H9 (cell line): ENCODE data around the gene EFS. TPM values are rescaled to one million over a fixed set of nuclear protein-coding genes. Genes with fewer than 3 reads are reported as not detected.
A peak's percentile ranks its signal among the peaks of the same experiment; 100 is the strongest.

ENCODE experiments used
- DNase-seq: peaks from one replicate; pipeline ENCODE4 v3.0.0-alpha.2; 2017
- H2AFZ ChIP-seq: one replicate; pipeline ENCODE4 v1.6.1; 2013; ENCODE audit warnings: mild to moderate bottlenecking, low read length, control low read depth, moderate library complexity
- H2AK5ac ChIP-seq: 2 replicates; pipeline ENCODE4 v1.6.1; 2013; ENCODE audit warnings: low read length, control low read depth, mixed read lengths; ENCODE audit not compliant: insufficient read length
- H2BK120ac ChIP-seq: one replicate; pipeline ENCODE4 v1.6.1; 2013; ENCODE audit warnings: low read depth, mild to moderate bottlenecking, low read length, control low read depth, inconsistent platforms; ENCODE audit not compliant: poor library complexity, severe bottlenecking
- H2BK12ac ChIP-seq: 2 replicates; pipeline ENCODE4 v1.6.1; 2013; ENCODE audit warnings: low read length, control low read depth, mixed read lengths, low read depth; ENCODE audit not compliant: insufficient read length
- H2BK15ac ChIP-seq: 2 replicates; pipeline ENCODE4 v1.6.1; 2013; ENCODE audit warnings: low read depth, low read length, control low read depth
- H2BK20ac ChIP-seq: one replicate; pipeline ENCODE4 v1.6.1; 2013; ENCODE audit warnings: low read depth, mild to moderate bottlenecking, low read length, control low read depth, inconsistent platforms; ENCODE audit not compliant: poor library complexity, severe bottlenecking
- H2BK5ac ChIP-seq: 2 replicates; pipeline ENCODE4 v1.6.1; 2013; ENCODE audit warnings: low read length, control low read depth, mixed read lengths; ENCODE audit not compliant: insufficient read length
- H3K14ac ChIP-seq: 2 replicates; pipeline ENCODE4 v1.6.1; 2013; ENCODE audit warnings: low read length, control low read depth; ENCODE audit not compliant: insufficient read depth
- H3K18ac ChIP-seq: 2 replicates; pipeline ENCODE4 v1.6.1; 2013; ENCODE audit warnings: low read depth, mild to moderate bottlenecking, mixed read lengths, low read length, control low read depth; ENCODE audit not compliant: insufficient read length
- H3K23ac ChIP-seq: 2 replicates; pipeline ENCODE4 v1.6.1; 2013; ENCODE audit warnings: low read length, control low read depth, mixed read lengths, low read depth; ENCODE audit not compliant: insufficient read length
- H3K23me2 ChIP-seq: 2 replicates; pipeline ENCODE4 v1.6.1; 2013; ENCODE audit warnings: low read depth, mild to moderate bottlenecking, mixed read lengths, low read length, control low read depth; ENCODE audit not compliant: insufficient read length, poor library complexity, severe bottlenecking
- H3K27ac ChIP-seq: 2 replicates; pipeline ENCODE4 v1.5.1; 2013; ENCODE audit warnings: low read length, control low read depth, mixed read lengths, low read depth; ENCODE audit not compliant: insufficient read length
- H3K27me3 ChIP-seq: 2 replicates; pipeline ENCODE4 v1.6.1; 2013; ENCODE audit warnings: low read length, control low read depth, inconsistent platforms; ENCODE audit not compliant: insufficient read depth
- H3K4ac ChIP-seq: 2 replicates; pipeline ENCODE4 v1.6.1; 2013; ENCODE audit warnings: low read depth, mild to moderate bottlenecking, control low read depth, inconsistent platforms, low read length, moderate library complexity
- H3K4me1 ChIP-seq: 2 replicates; pipeline ENCODE4 v1.6.1; 2013; ENCODE audit warnings: low read length, control low read depth, inconsistent platforms; ENCODE audit not compliant: insufficient read depth
- H3K4me2 ChIP-seq: 2 replicates; pipeline ENCODE4 v1.6.1; 2013; ENCODE audit warnings: low read length, control low read depth, mixed read lengths; ENCODE audit not compliant: insufficient read length, insufficient read depth
- H3K56ac ChIP-seq: 2 replicates; pipeline ENCODE4 v1.6.1; 2013; ENCODE audit warnings: low read depth, mild to moderate bottlenecking, mixed read lengths, low read length, control low read depth; ENCODE audit not compliant: insufficient read length
- H3K79me1 ChIP-seq: 2 replicates; pipeline ENCODE4 v1.6.1; 2013; ENCODE audit warnings: low read depth, mild to moderate bottlenecking, moderate library complexity, low read length, control low read depth, inconsistent platforms; ENCODE audit not compliant: insufficient read depth, poor library complexity, severe bottlenecking
- H3K79me2 ChIP-seq: 2 replicates; pipeline ENCODE4 v1.6.1; 2013; ENCODE audit warnings: low read length, control low read depth, inconsistent platforms; ENCODE audit not compliant: insufficient read depth
- H3K9ac ChIP-seq: 2 replicates; pipeline ENCODE4 v1.6.1; 2013; ENCODE audit warnings: low read length, control low read depth, mixed read lengths; ENCODE audit not compliant: insufficient read length; ENCODE audit errors: extremely low read depth
- H3K9me3 ChIP-seq: one replicate; pipeline ENCODE4 v1.6.1; 2013; ENCODE audit warnings: low read depth, low read length, inconsistent platforms; ENCODE audit not compliant: control insufficient read depth
- H3T11ph ChIP-seq: one replicate; pipeline ENCODE4 v1.6.1; 2013; ENCODE audit warnings: mild to moderate bottlenecking, low read length, control low read depth, inconsistent platforms
- H4K20me1 ChIP-seq: one replicate; pipeline ENCODE4 v1.6.1; 2013; ENCODE audit not compliant: control insufficient read depth, insufficient read length, insufficient read depth
- H4K5ac ChIP-seq: 2 replicates; pipeline ENCODE4 v1.6.1; 2013; ENCODE audit warnings: low read depth, mild to moderate bottlenecking, mixed read lengths, low read length, control low read depth; ENCODE audit not compliant: insufficient read length
- H4K8ac ChIP-seq: replicated peaks from 2 replicates; pipeline ENCODE4 v1.6.1; 2013; ENCODE audit warnings: low read length, control low read depth, mixed read lengths, low read depth; ENCODE audit not compliant: insufficient read length
- H4K91ac ChIP-seq: 2 replicates; pipeline ENCODE4 v1.6.1; 2013; ENCODE audit warnings: low read depth, mild to moderate bottlenecking, moderate library complexity, mixed read lengths, low read length, control low read depth; ENCODE audit not compliant: insufficient read length
- H3K27ac Mint-ChIP-seq, 3 experiments: 2 replicates in 2 of 3; 3 replicates in 1 of 3; pipeline ENCODE4 v1.8.0; 2020 to 2021; ENCODE audit warnings: mixed read lengths in 3 of 3, mild to moderate bottlenecking in 1 of 3, moderate library complexity in 1 of 3
- H3K27me3 Mint-ChIP-seq: 2 replicates; pipeline ENCODE4 v1.8.0; 2021; ENCODE audit warnings: low read depth, mild to moderate bottlenecking, moderate library complexity, mixed read lengths
- H3K36me3 Mint-ChIP-seq, 3 experiments: 2 replicates in 2 of 3; 3 replicates in 1 of 3; pipeline ENCODE4 v1.8.0; 2020 to 2021; ENCODE audit warnings: low read depth in 3 of 3, mixed read lengths in 3 of 3; ENCODE audit not compliant: insufficient read depth in 1 of 3
- H3K4me1 Mint-ChIP-seq, 2 experiments: 2 replicates each; pipeline ENCODE4 v1.8.0; 2020; ENCODE audit warnings: mixed read lengths in 2 of 2
- H3K4me3 Mint-ChIP-seq, 2 experiments: 2 replicates in 1 of 2; 3 replicates in 1 of 2; pipeline ENCODE4 v1.8.0; 2020 to 2021; ENCODE audit warnings: mild to moderate bottlenecking in 2 of 2, mixed read lengths in 2 of 2, moderate library complexity in 1 of 2
- H3K9me3 Mint-ChIP-seq, 2 experiments: 2 replicates in 1 of 2; 3 replicates in 1 of 2; pipeline ENCODE4 v1.8.0; 2020; ENCODE audit warnings: mild to moderate bottlenecking in 2 of 2, mixed read lengths in 2 of 2, moderate library complexity in 1 of 2
- WGBS: extraction: QIAGEN DNeasy Blood & Tissue Kit; methylation state at CpG from one replicate; pipeline ENCODE4 v1.1.7; 2013; ENCODE audit warnings: missing lambda C conversion rate, low lambda C conversion rate, mixed read lengths; ENCODE audit not compliant: insufficient read length; ENCODE audit errors: extremely low coverage; 5-methylcytosine and 5-hydroxymethylcytosine counted together
- total RNA-seq: library from RNA; stranded (reverse); gene quantifications from 2 replicates; pipeline ENCODE4 v1.2.1, GENCODE V29; 2021
- TF ChIP-seq, protein P1 (sequence below): fragments of 200-600 bp; sonication (generic); conservative IDR thresholded peaks from 3 replicates; pipeline ENCODE4 v1.8.0; 2021; ENCODE audit warnings: antibody characterized with exemption, mild to moderate bottlenecking

Gene EFS
- total RNA-seq, 1 experiment from 2014 or later = 32.1 TPM

- Histone ChIP-seq H3K4me1 (peaks cover 3% of the 10 kb centered on the region; the same call in 1 of the 2 replicates), H3K56ac (no peak overlapping the region), H3T11ph (no peak overlapping the region), H3K9me3 (no peaks in the 10 kb centered on the region), H3K4ac (no peak overlapping the region), H4K91ac (no peak overlapping the region), H4K20me1 (no peaks in the 10 kb centered on the region), H2BK20ac (no peak overlapping the region), H3K27ac (no peak overlapping the region), H3K23ac (no peak overlapping the region), H2AFZ (no peak overlapping the region), H3K14ac (no peak overlapping the region), H3K23me2 (no peaks in the 10 kb centered on the region), H3K79me2 (no peaks in the 10 kb centered on the region), H4K5ac (no peak overlapping the region), H2BK5ac (no peak overlapping the region), H3K27me3 (no peaks in the 10 kb centered on the region), H4K8ac (no peak overlapping the region), H2BK120ac (no peak overlapping the region), H2BK12ac (no peak overlapping the region), H3K4me2 (no peak overlapping the region), H3K9ac (no peak overlapping the region), H3K79me1 (no peaks in the 10 kb centered on the region), H3K18ac (no peak overlapping the region), H2BK15ac (no peak overlapping the region), H2AK5ac (no peak overlapping the region)
- Mint-ChIP-seq H3K27ac (peak overlapping the region in 1 of 3 experiments; percentile 40; a peak in 1 of 7 replicates), H3K36me3 (no peaks in the 10 kb centered on the region; a peak in 1 of 7 replicates), H3K27me3 (peaks cover 46% of the 10 kb centered on the region), H3K4me3 (no peak overlapping the region), H3K4me1 (peaks cover 16 to 17% of the 10 kb centered on the region in 2 experiments), H3K9me3 (0 out of 5 replicates have a peak, but pooled peaks cover 0 to 3% of the 10 kb centered on the region in 2 experiments)
- TF ChIP-seq, protein P1, sequence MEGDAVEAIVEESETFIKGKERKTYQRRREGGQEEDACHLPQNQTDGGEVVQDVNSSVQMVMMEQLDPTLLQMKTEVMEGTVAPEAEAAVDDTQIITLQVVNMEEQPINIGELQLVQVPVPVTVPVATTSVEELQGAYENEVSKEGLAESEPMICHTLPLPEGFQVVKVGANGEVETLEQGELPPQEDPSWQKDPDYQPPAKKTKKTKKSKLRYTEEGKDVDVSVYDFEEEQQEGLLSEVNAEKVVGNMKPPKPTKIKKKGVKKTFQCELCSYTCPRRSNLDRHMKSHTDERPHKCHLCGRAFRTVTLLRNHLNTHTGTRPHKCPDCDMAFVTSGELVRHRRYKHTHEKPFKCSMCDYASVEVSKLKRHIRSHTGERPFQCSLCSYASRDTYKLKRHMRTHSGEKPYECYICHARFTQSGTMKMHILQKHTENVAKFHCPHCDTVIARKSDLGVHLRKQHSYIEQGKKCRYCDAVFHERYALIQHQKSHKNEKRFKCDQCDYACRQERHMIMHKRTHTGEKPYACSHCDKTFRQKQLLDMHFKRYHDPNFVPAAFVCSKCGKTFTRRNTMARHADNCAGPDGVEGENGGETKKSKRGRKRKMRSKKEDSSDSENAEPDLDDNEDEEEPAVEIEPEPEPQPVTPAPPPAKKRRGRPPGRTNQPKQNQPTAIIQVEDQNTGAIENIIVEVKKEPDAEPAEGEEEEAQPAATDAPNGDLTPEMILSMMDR = no peak
- WGBS = no CpG with 5 or more reads among the region's 26 CpGs
- DNase-seq = no peak
These were observed 23.2 kb upstream of the EFS start for GRCh38 chr14:23387916-23388882.
